Fibroblast of skin of scalp (primary cell): ENCODE data around the gene HAGH.

Source experiments
- DNase-seq: peaks from one replicate; pipeline ENCODE4 v3.0.0-alpha.2; 2013

Gene HAGH

GRCh38 chr16:1831186-1832075 is 4.8 kb upstream of the HAGH start:
- DNase-seq: no peak

GRCh38 chr16:1830213-1830612 is 3.6 kb upstream of the HAGH start:
- DNase-seq: no peak

- no peak for DNase-seq
These were observed 2.2 kb upstream of the HAGH start for GRCh38 chr16:1828645-1829410.

DNA sequence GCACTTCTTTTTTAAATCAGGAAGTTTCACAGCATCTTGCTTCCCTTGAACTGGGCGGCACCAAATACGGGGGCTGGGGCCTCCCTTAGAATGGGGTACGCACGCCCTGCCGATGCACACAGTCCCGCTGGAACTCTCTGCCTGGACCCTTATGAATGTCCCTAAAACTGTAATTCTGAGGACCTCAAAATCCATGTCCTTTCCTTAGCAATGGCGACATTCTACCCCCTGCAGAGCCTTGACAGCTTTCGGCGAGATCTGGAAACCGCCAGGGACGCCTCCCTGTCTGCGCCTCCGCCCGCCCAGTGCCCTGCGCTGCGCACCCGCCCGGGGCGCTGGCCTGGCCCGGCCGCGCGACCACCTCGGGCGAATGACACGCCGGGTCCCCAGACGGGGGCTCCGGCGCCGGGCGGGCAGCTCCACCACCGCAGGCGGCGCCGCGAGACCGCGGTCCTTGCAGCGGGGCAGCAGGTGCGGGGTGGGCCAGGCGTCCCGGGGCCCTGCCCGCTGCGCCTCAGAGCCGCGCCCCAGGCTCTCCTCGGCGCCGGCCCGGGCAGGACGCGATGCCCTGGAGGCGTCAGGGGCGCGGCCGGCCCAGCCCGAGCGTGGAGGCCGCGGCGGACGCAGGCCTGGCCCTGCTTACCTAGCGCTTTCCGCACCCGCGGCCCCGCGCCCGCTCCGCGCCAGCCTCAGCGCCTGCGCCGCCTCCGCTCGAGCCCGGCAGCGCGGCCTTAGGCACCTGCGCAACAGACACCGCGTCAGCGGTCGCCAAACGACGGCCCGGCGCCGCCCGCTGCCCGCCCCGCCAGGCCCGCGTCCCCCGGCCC is 548 bp downstream of the HAGH start:
- no peak for DNase-seq

GRCh38 chr16:1825381-1825863 is 1.2 kb downstream of the HAGH start:
- DNase-seq: no peak

GRCh38 chr16:1823821-1824220 is 2.8 kb downstream of the HAGH start:
- peak; percentile 38 for DNase-seq

GRCh38 chr16:1822801-1823200 is 3.8 kb downstream of the HAGH start:
- DNase-seq: no peak

DNA sequence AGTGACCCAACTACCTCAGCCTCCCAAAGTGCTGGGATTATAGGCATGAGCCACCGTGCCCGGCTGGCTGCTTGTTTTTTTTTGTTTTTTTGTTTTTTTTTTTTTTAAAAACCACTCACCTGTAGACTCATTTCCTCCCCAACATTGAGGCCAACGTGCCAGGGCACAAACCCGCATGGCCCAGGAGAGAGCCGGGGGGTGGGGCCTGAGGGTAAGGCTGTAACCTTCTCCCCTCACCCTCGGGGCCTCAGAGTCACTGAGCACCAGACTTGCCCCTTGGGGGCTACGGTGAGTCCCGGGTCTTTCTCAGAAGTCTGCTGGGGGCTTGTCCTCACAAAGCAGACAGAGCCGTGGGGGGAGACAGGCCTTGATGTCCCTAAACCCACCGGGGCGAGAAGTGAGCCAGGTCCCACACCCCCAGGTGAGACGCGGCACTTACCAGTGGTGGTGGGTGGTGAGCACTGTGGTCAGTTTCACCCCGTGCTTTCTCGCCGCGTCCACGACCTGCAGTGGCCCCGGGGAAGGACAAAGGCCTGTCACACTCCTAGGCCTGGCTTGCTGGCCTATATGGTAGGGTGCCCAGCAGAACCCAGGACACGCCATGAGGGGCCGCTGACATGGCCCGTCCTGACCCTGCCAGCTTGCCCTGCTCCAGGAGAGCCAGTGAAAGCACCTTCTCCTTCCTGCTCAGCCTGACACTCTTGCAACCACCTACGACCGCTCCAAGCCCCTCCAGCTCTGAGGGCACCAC is 4.6 kb downstream of the HAGH start:
- no peak for DNase-seq

GRCh38 chr16:1820946-1821290 is 5.7 kb downstream of the HAGH start:
- no peak for DNase-seq

DNA sequence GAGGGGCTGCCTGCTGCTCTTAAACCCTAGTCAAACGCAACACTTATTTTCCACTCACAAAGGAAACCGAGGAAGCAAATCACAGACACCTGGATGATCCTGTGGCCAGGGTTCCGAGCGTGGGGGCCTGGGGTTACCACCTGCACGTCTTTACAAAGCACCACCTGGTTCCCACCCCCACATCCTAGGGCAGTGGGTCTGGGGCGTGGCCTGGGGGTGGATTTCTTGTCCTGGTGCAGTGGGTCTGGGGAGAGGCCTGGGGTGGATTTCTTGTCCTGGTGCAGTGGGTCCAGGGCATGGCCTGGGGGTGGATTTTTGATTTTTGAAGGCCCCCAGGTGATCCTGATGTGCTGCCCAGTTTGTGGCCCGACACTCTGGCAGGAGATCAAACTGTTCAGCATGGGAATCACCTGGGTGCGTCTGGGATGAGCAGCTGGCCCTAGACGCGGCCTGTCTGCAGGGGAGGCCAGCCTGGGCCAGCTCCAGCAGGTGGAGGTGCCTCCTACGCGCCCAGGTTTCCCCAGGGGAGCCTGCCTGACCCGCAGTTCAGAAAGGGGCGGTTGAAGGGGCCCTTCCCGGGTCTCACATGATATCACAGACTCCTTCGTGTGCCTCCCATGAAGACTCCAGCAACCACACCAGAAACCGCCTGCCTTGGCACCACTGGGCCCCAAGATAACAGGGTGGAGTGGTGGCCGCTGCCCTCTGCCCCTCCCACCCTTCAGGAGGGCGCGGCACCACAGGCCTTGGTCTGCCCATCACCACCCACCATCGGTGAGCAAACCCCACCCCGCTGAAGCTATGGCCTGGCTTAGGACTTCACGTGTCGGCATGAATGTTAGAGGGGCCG is 6.3 kb downstream of the HAGH start:
- no peak for DNase-seq

- no peak for DNase-seq
These were observed 7.0 kb downstream of the HAGH start for GRCh38 chr16:1819611-1820010.

GRCh38 chr16:1818873-1819525 is 7.6 kb downstream of the HAGH start:
- DNase-seq: no peak

DNA sequence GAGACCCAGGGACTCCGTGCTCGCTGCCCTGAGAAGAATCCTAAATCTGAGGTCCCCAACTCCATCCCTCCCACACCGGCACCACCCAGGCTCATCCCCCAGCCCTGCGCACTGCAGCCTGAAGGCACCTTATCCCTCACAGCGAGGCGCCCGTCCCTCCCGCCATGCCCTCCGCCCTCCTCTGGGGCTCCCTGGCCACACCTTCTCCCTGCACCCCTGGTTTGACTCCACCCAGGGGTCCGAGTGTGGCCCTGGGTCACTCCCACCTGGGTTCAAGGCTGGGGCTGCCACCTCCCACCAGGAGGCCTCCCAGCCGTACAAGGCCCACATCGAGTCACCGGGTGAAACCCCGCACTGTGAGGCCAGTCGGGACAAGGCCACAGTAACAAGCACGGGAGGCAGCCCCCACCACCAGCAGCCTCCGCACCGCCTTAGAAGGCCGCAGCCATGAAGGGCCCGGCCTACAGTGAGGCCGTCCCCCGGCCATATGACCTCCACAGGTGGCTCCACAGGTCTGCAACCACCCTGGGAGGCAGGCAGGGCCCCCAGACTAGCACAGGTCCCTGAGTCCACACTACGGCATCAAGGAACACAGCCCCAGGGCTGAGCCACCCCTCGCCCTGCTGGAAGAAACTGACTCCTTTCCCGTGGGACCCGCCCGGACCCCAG is 8.3 kb downstream of the HAGH start:
- no peak for DNase-seq

GRCh38 chr16:1817716-1818115 is 8.9 kb downstream of the HAGH start:
- no peak for DNase-seq

GRCh38 chr16:1817276-1817589 is 9.4 kb downstream of the HAGH start:
- DNase-seq: no peak

DNA sequence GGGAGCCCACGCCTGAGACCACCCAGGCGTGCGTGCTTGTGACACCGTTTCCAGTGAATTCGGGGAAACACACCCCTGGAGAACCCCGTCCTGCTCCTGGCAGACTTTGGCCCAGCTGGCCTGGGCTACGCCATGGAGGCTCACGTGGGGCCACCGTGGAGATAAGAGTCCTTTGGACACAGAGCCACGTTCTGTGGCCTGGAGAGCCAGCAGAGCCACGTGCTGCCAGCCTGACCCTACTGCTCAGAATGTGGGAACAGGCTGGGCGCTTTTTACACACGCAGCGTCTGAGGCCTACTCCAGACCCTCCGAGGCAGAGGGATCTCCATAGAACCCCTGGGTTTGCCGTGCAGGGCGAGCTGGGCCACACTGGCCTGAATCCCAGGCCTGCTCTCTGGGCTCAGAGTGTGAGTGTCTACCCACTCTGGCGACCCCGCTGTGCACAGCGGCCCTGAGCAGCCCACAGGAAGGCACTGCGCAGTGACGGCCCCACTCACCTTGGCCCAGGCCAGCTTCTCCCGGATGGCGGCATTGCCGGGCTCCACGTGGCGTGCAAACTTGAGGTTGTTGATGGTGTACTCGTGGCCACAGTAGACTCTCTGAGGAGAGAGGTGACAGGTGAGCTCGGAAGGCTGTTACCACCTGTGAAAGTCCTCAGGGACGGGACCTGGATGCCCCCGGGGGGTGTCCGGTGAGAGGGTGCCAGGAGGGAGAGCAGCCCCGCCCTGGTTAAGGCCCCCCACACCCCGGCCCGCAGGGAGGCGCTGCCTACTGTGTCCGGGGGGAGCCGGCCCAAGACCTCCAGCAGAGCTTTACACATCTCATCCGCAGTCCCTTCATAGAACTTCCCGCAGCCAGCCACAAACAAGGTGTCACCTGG is 10.0 kb downstream of the HAGH start:
- DNase-seq: no peak

GRCh38 chr16:1815461-1815860 is 11.2 kb downstream of the HAGH start:
- no peak for DNase-seq

GRCh38 chr16:1812732-1813163 is 13.9 kb downstream of the HAGH start:
- DNase-seq: peak; percentile 57

GRCh38 chr16:1810536-1810935 is 16.1 kb downstream of the HAGH start:
- no peak for DNase-seq
